ENCODE results near the gene LMBR1.

The LMBR1 gene

GRCh38 chr7:156693627-156694026 is 199.4 kb downstream of the LMBR1 start:
- no peak for DNase-seq (ENCODE audit: low spot score)

GRCh38 chr7:156692849-156693248 is 200.1 kb downstream of the LMBR1 start:
- no peak for DNase-seq (ENCODE audit: low spot score)

GRCh38 chr7:156691764-156692163 is 201.2 kb downstream of the LMBR1 start:
- no peak for DNase-seq (ENCODE audit: low spot score)

GRCh38 chr7:156684661-156685060 is 208.3 kb downstream of the LMBR1 start:
- no peak for DNase-seq (ENCODE audit: low spot score)

GRCh38 chr7:156684251-156684650 is 208.7 kb downstream of the LMBR1 start:
- no peak for DNase-seq (ENCODE audit: low spot score)

- DNase-seq (ENCODE audit: low spot score) = no peak
These were observed 210.1 kb downstream of the LMBR1 start for GRCh38 chr7:156682928-156683327.

GRCh38 chr7:156680281-156680680 is 212.7 kb downstream of the LMBR1 start:
- DNase-seq (ENCODE audit: low spot score) = no peak

GRCh38 chr7:156677374-156678054 is 215.5 kb downstream of the LMBR1 start:
- DNase-seq (ENCODE audit: low spot score) = no peak

GRCh38 chr7:156676263-156676662 is 216.7 kb downstream of the LMBR1 start:
- no peak for DNase-seq (ENCODE audit: low spot score)

- DNase-seq (ENCODE audit: low spot score) = no peak
These were observed 217.3 kb downstream of the LMBR1 start for GRCh38 chr7:156675721-156676120.

GRCh38 chr7:156673902-156674301 is 219.1 kb downstream of the LMBR1 start:
- no peak for DNase-seq (ENCODE audit: low spot score)

GRCh38 chr7:156673454-156673853 is 219.5 kb downstream of the LMBR1 start:
- DNase-seq (ENCODE audit: low spot score) = no peak

GRCh38 chr7:156669035-156669828 is 223.8 kb downstream of the LMBR1 start:
- DNase-seq (ENCODE audit: low spot score) = no peak

- no peak for DNase-seq (ENCODE audit: low spot score)
These were observed 224.7 kb downstream of the LMBR1 start for GRCh38 chr7:156668130-156668741.

GRCh38 chr7:156667110-156667426 is 225.9 kb downstream of the LMBR1 start:
- DNase-seq (ENCODE audit: low spot score) = no peak

- no peak for DNase-seq (ENCODE audit: low spot score)
These were observed 226.4 kb downstream of the LMBR1 start for GRCh38 chr7:156666368-156667109.

- DNase-seq (ENCODE audit: low spot score) = no peak
These were observed 227.9 kb downstream of the LMBR1 start for GRCh38 chr7:156665101-156665500.

GRCh38 chr7:156662277-156662676 is 230.7 kb downstream of the LMBR1 start:
- DNase-seq (ENCODE audit: low spot score) = no peak

- no peak for DNase-seq (ENCODE audit: low spot score)
These were observed 231.3 kb downstream of the LMBR1 start for GRCh38 chr7:156661637-156662036.

- no peak for DNase-seq (ENCODE audit: low spot score)
These were observed 233.0 kb downstream of the LMBR1 start for GRCh38 chr7:156659961-156660360.

GRCh38 chr7:156659203-156659602 is 233.8 kb downstream of the LMBR1 start:
- DNase-seq (ENCODE audit: low spot score) = no peak

- no peak for DNase-seq (ENCODE audit: low spot score)
These were observed 235.3 kb downstream of the LMBR1 start for GRCh38 chr7:156657681-156658080.

GRCh38 chr7:156656598-156656997 is 236.4 kb downstream of the LMBR1 start:
- no peak for DNase-seq (ENCODE audit: low spot score)
